ENCODE data around the gene TNFRSF1B. TPM values are rescaled to one million over a fixed set of nuclear protein-coding genes. Genes with fewer than 3 reads are reported as not detected.
A peak's percentile ranks its signal among the peaks of the same experiment; 100 is the strongest.

Gene TNFRSF1B
- total and polyA plus RNA-seq, 9 of the 15 experiments (the other 6 are each of a cell fraction or from before 2014, with no cell fraction given) = 8.8 to 91.3 (median 36.0) TPM

GRCh38 chr1:12159816-12160215, 7.0 kb upstream of the TNFRSF1B start:
- ChIA-PET CTCF (ENCODE audit: low intra/inter-chr PET ratio) (no interaction called here), POLR2A (interaction anchor here (0.6 to 1.7 kb wide), 4 partner anchors 8 to 22 kb away, joined by 3 to 6 read pairs (median 4); no protein-coding TSS in a partner anchor)
- peaks cover 4% of the 10 kb centered on the region for H3K9me1 ChIP-seq (ENCODE audit: control insufficient read depth, insufficient read depth, low read length)
- H3K9me3 ChIP-seq (replicated peaks; ENCODE audit: control insufficient read depth, insufficient read depth, low read depth, low read length) = no peaks in the 10 kb centered on the region
- peaks cover 19 to 21% of the 10 kb centered on the region in 2 experiments for H3K4me1 ChIP-seq (replicated peaks in 1 of 2; ENCODE audit: control insufficient read depth in 2 of 2, insufficient read depth in 2 of 2, low read length in 2 of 2)
- no peak overlapping the region for H3K27ac ChIP-seq (ENCODE audit: extremely low read depth, low read depth, low read length)
- H3K79me2 ChIP-seq (ENCODE audit: control insufficient read depth, insufficient read depth, low read length) = no peaks in the 10 kb centered on the region
- BruUV-seq (replicated peaks) = no TSS peak
- no peak overlapping the region for H3K4me3 ChIP-seq
- DNase-seq (ENCODE audit: extremely low read depth in 1 of 4, low spot score in 3 of 4) (no peak), ATAC-seq (no peak), FAIRE-seq (no peak)
- H3K27me3 ChIP-seq (ENCODE audit: control insufficient read depth in 2 of 2, insufficient read depth in 2 of 2, low read length in 2 of 2) = no peaks in the 10 kb centered on the region
- H3K36me3 ChIP-seq (ENCODE audit: control insufficient read depth, insufficient read depth, low read length) = no peaks in the 10 kb centered on the region
- H3K4me2 ChIP-seq (ENCODE audit: insufficient read depth, low read length) = no peak overlapping the region
- intact Hi-C loops (cut with micrococcal nuclease) (loop anchor here (5.0 kb wide), 1 partner anchor 47 kb away; no protein-coding TSS in a partner anchor), in situ Hi-C loops (cut with MboI) (no loop called here)
- TF ChIP-seq ATF3 (IDR thresholded peaks at IDR 0.05) = peak; percentile 36; the same call in 1 of the 2 replicates
- TF ChIP-seq ATF3 (CRISPR knock-in tag; conservative IDR thresholded peaks at IDR 0.05) = no peak
- TF ChIP-seq BRCA1 (IDR thresholded peaks at IDR 0.05) = no peak
- no peak for TF ChIP-seq BRCA1 (CRISPR knock-in tag; IDR thresholded peaks at IDR 0.05)
- TF ChIP-seq PTBP1 (IDR thresholded peaks at IDR 0.05; ENCODE audit: low read depth, low read length) = no peak
- no peak for TF ChIP-seq KLF6 (CRISPR knock-in tag; IDR thresholded peaks at IDR 0.05; ENCODE audit: borderline replicate concordance)
- no peak for TF ChIP-seq GTF2B (IDR thresholded peaks at IDR 0.05; ENCODE audit: extremely low read depth, insufficient read length)
- TF ChIP-seq ARID1B (IDR thresholded peaks at IDR 0.05) = 0 out of 2 replicates have a peak, but pooled peaks have one; percentile 14
- peak; percentile 69 for TF ChIP-seq ZEB2 (IDR thresholded peaks at IDR 0.05)
- no peak for TF ChIP-seq MBD2 (IDR thresholded peaks at IDR 0.05; ENCODE audit: borderline replicate concordance, low read depth)
- 0 out of 2 replicates have a peak, but pooled peaks have one; percentile 17 for TF ChIP-seq FOSL1 (tag; conservative IDR thresholded peaks at IDR 0.05)
- peak; percentile 68 for TF ChIP-seq JUND (IDR thresholded peaks at IDR 0.05; ENCODE audit: borderline replicate concordance, low read depth, low read length)
- peak; percentile 38; the same call in 1 of the 3 replicates for TF ChIP-seq JUND (tag; IDR thresholded peaks at IDR 0.05; ENCODE audit: borderline replicate concordance, low read depth, low read length)
- TF ChIP-seq SPI1 (IDR thresholded peaks at IDR 0.05; ENCODE audit: borderline replicate concordance, low read depth, low read length) = 0 out of 2 replicates have a peak, but pooled peaks have one; percentile 22
- no peak for TF ChIP-seq MAFK (IDR thresholded peaks at IDR 0.05; ENCODE audit: low read length)
- TF ChIP-seq SMARCE1 (IDR thresholded peaks at IDR 0.05) = peak; percentile 19; the same call in 1 of the 2 replicates
- no peak for TF ChIP-seq PYGO2 (tag; IDR thresholded peaks at IDR 0.05)
- TF ChIP-seq TAL1 (IDR thresholded peaks at IDR 0.05) = no peak
- H3K9ac ChIP-seq (ENCODE audit: insufficient read depth in 1 of 2, low read depth in 2 of 2, low read length in 2 of 2) = no peak overlapping the region
- WGBS (ENCODE audit: insufficient coverage, low coverage, missing lambda C conversion rate) = 79% methylated on average over 7 of the region's 7 CpGs
- H4K20me1 ChIP-seq (replicated peaks; ENCODE audit: control insufficient read depth, insufficient read depth, low read length) = peaks cover 17% of the 10 kb centered on the region
- H2AFZ ChIP-seq (ENCODE audit: low read depth, low read length) = no peak overlapping the region
